SK-N-MC (cell line): ENCODE data around the gene NAV1.

ENCODE experiments used
- EZH2 ChIP-seq: fragments of 200-600 bp; sonication (generic); IDR thresholded peaks from one replicate; pipeline ENCODE4 v1.6.1; 2017; ENCODE audit warnings: antibody characterized with exemption
- FOXP2 ChIP-seq: optimal IDR thresholded peaks from 2 replicates; pipeline ENCODE3; 2011; ENCODE audit warnings: mild to moderate bottlenecking, moderate library complexity; ENCODE audit not compliant: insufficient read depth; ENCODE audit errors: extremely low read length, control extremely low read depth
- POLR2AphosphoS5 ChIP-seq: IDR thresholded peaks from 2 replicates; pipeline ENCODE4 v1.6.1; 2012; ENCODE audit warnings: mild to moderate bottlenecking, low read depth, low read length, borderline replicate concordance

DNA sequence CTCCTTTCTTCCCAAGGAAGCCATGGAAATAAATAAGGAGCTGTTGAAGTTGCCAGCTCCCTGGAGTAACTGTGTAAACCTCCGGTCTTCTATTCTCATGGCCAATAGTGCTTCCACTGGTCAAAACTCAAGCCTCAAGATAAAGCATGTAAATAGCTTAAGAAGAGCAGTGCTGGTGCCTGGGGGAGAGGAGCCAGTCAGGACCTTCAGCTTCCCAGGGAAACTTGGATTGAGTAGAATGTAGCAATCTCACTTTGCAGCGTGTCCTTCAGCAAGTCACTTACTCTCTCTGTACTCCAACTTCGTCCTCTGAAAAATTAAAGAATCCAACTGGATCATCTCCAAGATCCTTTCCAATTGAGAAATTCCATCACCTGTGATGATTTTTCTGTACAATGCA, 44.7 kb downstream of the NAV1 start:
- TF ChIP-seq POLR2AphosphoS5 (no peak), EZH2 (no peak), FOXP2 (no peak)
